ENCODE data around the gene CATSPERE. TPM values are rescaled to one million over a fixed set of nuclear protein-coding genes. Genes with fewer than 3 reads are reported as not detected.

Gene CATSPERE
- total and polyA plus RNA-seq, 9 of the 15 experiments (the other 6 are each of a cell fraction or from before 2014, with no cell fraction given), result 0.06 to 0.16 (median 0.09) TPM; not detected in 3

DNA sequence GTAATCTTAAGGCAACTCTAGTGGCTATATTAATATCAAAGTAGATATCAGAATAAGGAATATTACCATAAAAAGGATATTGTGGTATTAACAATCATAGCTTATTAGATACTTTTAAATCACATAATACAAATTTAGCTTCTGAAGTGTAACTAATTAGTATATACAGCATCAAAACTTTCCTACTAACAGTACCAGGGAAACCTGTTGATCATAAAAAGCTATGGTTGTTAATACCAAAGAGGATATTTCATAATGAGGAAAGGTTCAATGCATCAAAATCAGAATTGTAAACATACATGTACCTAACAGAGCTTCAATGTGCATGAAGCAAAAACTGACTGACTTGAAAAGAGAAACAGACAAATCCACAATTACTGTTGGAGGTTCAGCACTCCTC lies 33.4 kb upstream of the CATSPERE start (continued):
- TF ChIP-seq U2AF1 (optimal IDR thresholded peaks at IDR 0.05; ENCODE audit: low read depth, low read length) (no peak), FUS (optimal IDR thresholded peaks at IDR 0.05; ENCODE audit: low read depth, low read length) (no peak), RNF2 (IDR thresholded peaks at IDR 0.05) (no peak), YBX1 (IDR thresholded peaks at IDR 0.05) (no peak)

DNA sequence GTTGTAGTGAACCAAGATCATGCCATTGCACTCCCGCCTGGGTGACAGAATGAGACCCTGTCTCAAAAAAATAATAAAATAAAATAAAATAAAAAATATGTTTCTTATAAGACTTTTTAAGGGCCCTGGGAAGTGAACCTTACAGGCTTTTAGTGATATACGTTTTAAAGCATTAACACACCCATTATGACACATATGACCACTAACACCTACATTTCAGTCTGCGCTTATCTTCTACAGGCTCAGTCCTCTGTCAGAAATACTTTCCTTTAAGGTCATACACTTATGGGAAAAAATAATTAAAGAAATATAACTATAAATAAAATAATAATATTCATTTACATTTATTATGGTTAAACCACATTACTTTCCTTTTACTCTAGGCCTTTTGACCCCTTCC lies 31.3 kb upstream of the CATSPERE start:
- Histone ChIP-seq H2AFZ (ENCODE audit: low read depth, low read length) (no peak overlapping the region), H4K20me1 (replicated peaks; ENCODE audit: control insufficient read depth, insufficient read depth, low read length) (no peaks in the 10 kb centered on the region), H3K9me1 (ENCODE audit: control insufficient read depth, insufficient read depth, low read length) (no peaks in the 10 kb centered on the region), H3K9me3 (replicated peaks; ENCODE audit: control insufficient read depth, insufficient read depth, low read depth, low read length) (no peaks in the 10 kb centered on the region), H3K79me2 (ENCODE audit: control insufficient read depth, insufficient read depth, low read length) (no peaks in the 10 kb centered on the region), H3K36me3 (ENCODE audit: control insufficient read depth, insufficient read depth, low read length) (peaks cover 71% of the 10 kb centered on the region), H3K4me2 (ENCODE audit: insufficient read depth, low read length) (no peak overlapping the region), H3K4me3 (no peak overlapping the region), H3K27ac (ENCODE audit: extremely low read depth, low read depth, low read length) (no peak overlapping the region), H3K9ac (ENCODE audit: insufficient read depth in 1 of 2, low read depth in 2 of 2, low read length in 2 of 2) (no peak overlapping the region), H3K27me3 (ENCODE audit: control insufficient read depth in 2 of 2, insufficient read depth in 2 of 2, low read length in 2 of 2) (no peaks in the 10 kb centered on the region), H3K4me1 (replicated peaks in 1 of 2; ENCODE audit: control insufficient read depth in 2 of 2, insufficient read depth in 2 of 2, low read length in 2 of 2) (no peaks in the 10 kb centered on the region)
- ATAC-seq (no peak), DNase-seq (ENCODE audit: extremely low read depth in 1 of 4, low spot score in 3 of 4) (no peak), FAIRE-seq (no peak)
- intact Hi-C loops (cut with micrococcal nuclease), result no loop called here
- BruUV-seq (replicated peaks), result no TSS peak
- in situ Hi-C loops (cut with MboI), result no loop called here
- no peak for TF ChIP-seq PHTF2 (CRISPR knock-in tag; IDR thresholded peaks at IDR 0.05)
- no peak for TF ChIP-seq ZNF583 (CRISPR knock-in tag; IDR thresholded peaks at IDR 0.05)
- no peak for TF ChIP-seq SNAPC5 (CRISPR knock-in tag; IDR thresholded peaks at IDR 0.05)
- no peak for TF ChIP-seq KLF1 (tag; IDR thresholded peaks at IDR 0.05)
- TF ChIP-seq LARP7 (IDR thresholded peaks at IDR 0.05), result no peak
- TF ChIP-seq, protein P1, sequence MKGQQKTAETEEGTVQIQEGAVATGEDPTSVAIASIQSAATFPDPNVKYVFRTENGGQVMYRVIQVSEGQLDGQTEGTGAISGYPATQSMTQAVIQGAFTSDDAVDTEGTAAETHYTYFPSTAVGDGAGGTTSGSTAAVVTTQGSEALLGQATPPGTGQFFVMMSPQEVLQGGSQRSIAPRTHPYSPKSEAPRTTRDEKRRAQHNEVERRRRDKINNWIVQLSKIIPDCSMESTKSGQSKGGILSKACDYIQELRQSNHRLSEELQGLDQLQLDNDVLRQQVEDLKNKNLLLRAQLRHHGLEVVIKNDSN (CRISPR knock-in tag; IDR thresholded peaks at IDR 0.05), result no peak
- POLR2A ChIA-PET, result interaction anchor here (0.8 to 2.7 kb wide), 2 partner anchors 15 to 372 kb away, joined by 3 to 15 read pairs; no protein-coding TSS in a partner anchor
- 79% methylated on average over 3 of the region's 3 CpGs for WGBS (ENCODE audit: insufficient coverage, low coverage, missing lambda C conversion rate)
- CTCF ChIA-PET (ENCODE audit: low intra/inter-chr PET ratio), result interaction anchor here (0.5 kb wide), 1 partner anchor 183 kb away, joined by 3 read pairs; no protein-coding TSS in a partner anchor
